Gastrocnemius medialis (tissue), 4 donors: ENCODE data around the gene DHRS3.

Experiments used
- CTCF ChIP-seq, 5 experiments: fragments of 450-650 bp in 3 of 5; fragments of 200-600 bp in 2 of 5; sonication (generic) in 2 of 5; IDR thresholded peaks in 4 of 5; conservative IDR thresholded peaks in 1 of 5; 1 replicate in 4 of 5; 2 replicates in 1 of 5; pipeline ENCODE4 v1.5.1; 2016 to 2019; ENCODE audit warnings: antibody characterized with exemption in 5 of 5, mild to moderate bottlenecking in 3 of 5, moderate library complexity in 3 of 5
- POLR2A ChIP-seq, 2 donors: fragments of 450-650 bp; IDR thresholded peaks; one replicate each; pipeline ENCODE4 v1.6.1; 2017; ENCODE audit warnings: antibody characterized with exemption in 2 of 2, mild to moderate bottlenecking in 2 of 2, moderate library complexity in 2 of 2

DNA sequence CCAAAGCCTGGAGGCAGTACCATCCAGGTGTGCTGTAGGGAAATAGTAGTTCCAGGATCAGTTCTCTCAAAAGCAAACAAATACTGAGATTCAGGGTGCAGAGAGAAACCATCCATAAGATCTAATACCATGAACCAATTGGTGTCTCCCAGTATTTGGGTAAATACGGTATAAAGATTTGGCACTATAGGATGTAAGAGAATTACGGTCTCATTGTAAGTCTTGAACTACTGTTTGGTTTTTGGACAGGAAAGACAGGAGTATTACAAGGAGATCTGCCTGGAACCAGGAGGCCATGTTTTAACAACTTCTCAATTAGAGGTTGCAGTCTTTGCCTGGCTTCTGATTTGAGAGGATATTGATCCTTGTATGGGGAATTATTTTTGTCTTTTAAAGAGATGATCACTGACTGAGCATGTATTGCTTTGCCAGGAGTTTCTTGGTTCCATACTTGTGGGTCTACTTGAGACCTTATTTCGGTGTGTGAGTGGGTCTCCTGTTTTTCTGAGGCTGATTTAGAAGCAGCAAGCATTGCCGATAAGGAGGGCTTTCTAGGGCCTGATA is 36.1 kb upstream of the DHRS3 start:
- TF ChIP-seq CTCF (IDR thresholded peaks at IDR 0.05 in 4 of 5, conservative IDR thresholded peaks at IDR 0.05 in 1 of 5), result no peak
- no peak for TF ChIP-seq POLR2A (IDR thresholded peaks at IDR 0.05)
